GM12891 (cell line): ENCODE data around the gene BACE2. TPM values are rescaled to one million over a fixed set of nuclear protein-coding genes. Genes with fewer than 3 reads are reported as not detected.

Experiments used
- DNase-seq: peaks from one replicate; pipeline ENCODE4 v3.0.0; 2011; ENCODE audit warnings: low spot score; ENCODE audit not compliant: insufficient read length
- FAIRE-seq: peaks from 2 replicates; lab custom pipeline; 2011; peaks lifted over from hg19 to GRCh38; lab: Jason Lieb, UNC
- PAX5 ChIP-seq: IDR thresholded peaks from 2 replicates; pipeline ENCODE4 v1.6.1; 2011; ENCODE audit warnings: low read length, moderate library complexity, mild to moderate bottlenecking; ENCODE audit not compliant: insufficient read depth, severe bottlenecking
- POLR2A ChIP-seq: IDR thresholded peaks from 2 replicates; pipeline ENCODE4 v1.6.1; 2011; ENCODE audit warnings: low read depth, low read length, control low read depth
- POLR2AphosphoS5 ChIP-seq: IDR thresholded peaks from 2 replicates; pipeline ENCODE4 v1.6.1; 2011; ENCODE audit warnings: low read depth, low read length, control low read depth
- POU2F2 ChIP-seq: IDR thresholded peaks from 2 replicates; pipeline ENCODE4 v1.6.1; 2011; ENCODE audit warnings: low read depth, mild to moderate bottlenecking, control low read depth, low read length, moderate library complexity
- SPI1 ChIP-seq: IDR thresholded peaks from 2 replicates; pipeline ENCODE4 v1.6.1; 2011; ENCODE audit warnings: low read depth, low read length, control low read depth
- TAF1 ChIP-seq: IDR thresholded peaks from 2 replicates; pipeline ENCODE4 v1.6.1; 2011; ENCODE audit warnings: low read depth, low read length, control low read depth
- polyA plus RNA-seq: library from polyadenylated mRNA; unstranded; fragments of >200 nt; gene quantifications from one replicate; pipeline ENCODE4 v1.2.1, GENCODE V29; 2012; ENCODE audit warnings: low read depth, missing spikeins, inconsistent platforms; ENCODE audit not compliant: missing spikeins

The BACE2 gene
- 0.59 TPM for polyA plus RNA-seq

- FAIRE-seq, result no peak
- DNase-seq, result peak; percentile 60
- TF ChIP-seq POU2F2 (no peak), POLR2AphosphoS5 (no peak), SPI1 (no peak), TAF1 (no peak), PAX5 (no peak), POLR2A (no peak)
Observed at GRCh38 chr21:41167348-41168342, at the start of gene BACE2. BACE2 (plus strand) TSS chr21:41168160; CDS start chr21:41168264, 104 bp downstream.

DNA sequence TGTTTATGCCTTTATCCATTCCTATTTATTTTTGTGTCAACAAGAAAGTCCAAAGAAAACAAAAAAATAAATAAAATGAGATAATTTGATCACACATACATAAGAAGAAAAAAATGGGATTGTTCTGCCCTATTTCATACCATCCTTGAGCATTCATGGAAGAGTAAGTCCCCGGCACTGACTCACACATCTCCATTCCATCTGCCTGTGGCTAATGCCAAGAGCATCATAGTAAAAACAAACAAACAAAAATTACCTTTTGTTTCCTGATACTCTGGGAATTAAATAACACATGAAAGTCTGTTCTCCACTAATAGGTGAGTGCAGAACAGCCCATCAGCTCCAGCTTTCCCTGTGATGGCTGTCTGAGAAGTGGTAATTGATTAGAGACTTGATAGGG lies 48.1 kb upstream of the BACE2 start:
- no peak for FAIRE-seq
- no peak for DNase-seq
- TF ChIP-seq TAF1 (no peak), POLR2A (no peak), PAX5 (no peak), SPI1 (no peak), POU2F2 (no peak), POLR2AphosphoS5 (no peak)

DNA sequence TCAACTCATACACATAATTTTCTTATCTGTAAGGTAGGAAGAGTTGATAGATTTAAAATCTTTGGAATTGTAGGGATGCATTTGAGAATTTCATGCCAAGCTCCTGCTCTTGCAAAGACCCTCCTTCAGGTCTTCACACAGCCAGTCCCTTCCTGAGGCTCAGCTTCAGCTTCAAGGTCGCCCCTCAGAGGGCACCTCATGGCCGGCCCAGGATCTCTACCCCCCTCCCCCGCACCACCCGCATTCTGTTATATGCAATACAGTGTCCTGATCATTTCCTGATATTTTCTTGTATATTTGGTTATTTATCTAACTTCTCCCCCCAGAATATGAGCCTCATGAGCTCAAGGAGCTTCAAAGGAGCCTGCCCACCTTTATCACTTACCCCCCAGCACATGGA lies 47.0 kb upstream of the BACE2 start:
- FAIRE-seq (no peak), DNase-seq (no peak)
- no peak for TF ChIP-seq PAX5
- TF ChIP-seq TAF1, result no peak
- TF ChIP-seq SPI1, result no peak
- TF ChIP-seq POLR2AphosphoS5, result no peak
- TF ChIP-seq POU2F2, result no peak
- no peak for TF ChIP-seq POLR2A

DNA sequence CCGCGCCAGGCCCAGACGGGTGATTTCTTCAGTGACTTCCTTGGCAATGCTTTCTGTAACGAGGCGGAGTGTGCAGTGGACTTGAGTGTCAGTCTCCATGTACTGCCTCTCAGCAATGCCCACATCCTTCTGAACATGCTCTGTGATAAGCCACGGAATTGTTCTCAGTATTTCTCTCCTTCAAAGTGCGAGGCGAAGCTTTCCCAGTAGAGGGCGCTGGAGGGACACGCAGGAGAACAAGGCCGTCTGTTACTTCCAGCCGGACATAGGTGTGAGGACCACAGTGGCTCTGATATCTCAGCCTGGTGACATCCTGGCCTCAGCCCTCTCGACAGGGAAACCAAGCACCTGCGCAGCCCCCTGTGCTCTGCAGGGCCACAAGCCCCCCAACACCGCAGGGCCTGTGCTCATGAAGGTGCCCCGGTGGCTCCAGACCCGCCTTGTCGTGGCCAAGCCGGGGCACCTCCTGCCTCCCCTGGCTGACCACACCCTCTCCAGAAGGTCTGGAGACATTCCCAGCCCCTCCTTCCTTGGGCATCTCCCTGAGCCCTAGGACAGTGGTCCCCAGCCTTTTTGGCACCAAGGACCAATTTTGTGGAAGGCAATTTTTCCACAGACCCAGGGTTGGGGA lies 46.1 kb upstream of the BACE2 start:
- FAIRE-seq, result no peak
- TF ChIP-seq POLR2A, result no peak
- no peak for TF ChIP-seq TAF1
- TF ChIP-seq POLR2AphosphoS5, result no peak
- no peak for TF ChIP-seq PAX5
- TF ChIP-seq POU2F2, result no peak
- no peak for TF ChIP-seq SPI1
- peak; percentile 35 for DNase-seq

GRCh38 chr21:41124641-41125201 lies 43.2 kb upstream of the BACE2 start:
- no peak for DNase-seq
- no peak for FAIRE-seq
- TF ChIP-seq SPI1, result no peak
- no peak for TF ChIP-seq PAX5
- no peak for TF ChIP-seq POLR2A

GRCh38 chr21:41128981-41129380 lies 39.0 kb upstream of the BACE2 start:
- no peak for DNase-seq
- no peak for FAIRE-seq

GRCh38 chr21:41130883-41131282 lies 37.1 kb upstream of the BACE2 start:
- DNase-seq (no peak), FAIRE-seq (no peak)
- no peak for TF ChIP-seq POU2F2
- TF ChIP-seq POLR2AphosphoS5, result no peak
- TF ChIP-seq TAF1, result no peak
- no peak for TF ChIP-seq SPI1
- TF ChIP-seq PAX5, result no peak
- no peak for TF ChIP-seq POLR2A

More at GRCh38 chr21:41128981-41129380, 39.0 kb upstream of the BACE2 start:
- TF ChIP-seq POLR2A (no peak), SPI1 (no peak), POLR2AphosphoS5 (no peak), PAX5 (no peak), TAF1 (no peak), POU2F2 (no peak)

- TF ChIP-seq POU2F2, result no peak
- TF ChIP-seq POLR2A, result no peak
- no peak for TF ChIP-seq TAF1
- TF ChIP-seq SPI1, result no peak
- no peak for TF ChIP-seq POLR2AphosphoS5
- no peak for TF ChIP-seq PAX5
- FAIRE-seq (no peak), DNase-seq (peak; percentile 26)
Observed at GRCh38 chr21:41133874-41134522, 34.0 kb upstream of the BACE2 start.

DNA sequence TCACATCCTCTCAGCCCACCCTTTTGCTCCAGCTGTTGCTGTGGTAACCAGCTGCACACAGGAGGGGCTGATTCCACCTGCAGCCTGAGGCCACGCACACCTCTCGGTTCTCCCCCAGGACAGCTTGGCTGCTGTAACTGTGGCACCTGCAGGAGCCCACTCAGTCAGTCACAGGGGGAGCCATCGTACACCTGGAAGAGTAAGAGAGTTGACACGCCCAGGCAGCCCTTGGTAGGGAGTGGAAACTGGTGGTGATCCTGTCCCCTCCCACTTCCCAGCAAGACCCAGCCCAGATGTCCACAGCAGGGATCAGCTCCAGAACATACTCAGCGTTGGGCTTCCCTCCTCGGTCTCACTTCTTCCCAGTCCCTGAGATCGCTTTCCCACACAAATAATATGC lies 32.2 kb upstream of the BACE2 start:
- FAIRE-seq, result no peak
- TF ChIP-seq POLR2AphosphoS5 (no peak), POLR2A (no peak), SPI1 (no peak), TAF1 (no peak), PAX5 (no peak), POU2F2 (no peak)

More for the DNA sequence above, 32.2 kb upstream of the BACE2 start:
- no peak for DNase-seq
